SU-DHL-6 (cell line): ENCODE results near the gene PACS2.

Experiments
- H2AFZ ChIP-seq: fragments of 200-600 bp; sonication (generic); 2 replicates; pipeline ENCODE4 v1.6.1; 2014; ENCODE audit warnings: low read depth, mild to moderate bottlenecking, moderate library complexity, mixed read lengths, antibody characterized with exemption, low read length; ENCODE audit not compliant: severe bottlenecking
- H3F3A ChIP-seq: fragments of 200-600 bp; shearing (Covaris generic); 2 replicates; pipeline ENCODE4 v1.6.0; 2016; ENCODE audit warnings: antibody characterized with exemption, mild to moderate bottlenecking; ENCODE audit not compliant: insufficient read depth
- H3K27ac ChIP-seq: fragments of 200-600 bp; sonication (generic); 2 replicates; pipeline ENCODE4 v1.5.1; 2016; ENCODE audit warnings: low read depth, mild to moderate bottlenecking, low read length, moderate library complexity, mixed read lengths
- H3K27me3 ChIP-seq: fragments of 200-600 bp; sonication (generic), shearing (Covaris generic); 2 replicates; pipeline ENCODE4 v1.6.0; 2014; ENCODE audit warnings: mild to moderate bottlenecking, low read length
- H3K36me3 ChIP-seq: fragments of 200-600 bp; sonication (generic); 2 replicates; pipeline ENCODE4 v1.6.1; 2014; ENCODE audit warnings: mild to moderate bottlenecking, low read length, mixed read lengths
- H3K4me2 ChIP-seq: fragments of 300-600, 200-600 bp; shearing (Covaris generic), sonication (generic); 2 replicates; pipeline ENCODE4 v1.6.0; 2014; ENCODE audit warnings: low read length, low read depth, mild to moderate bottlenecking; ENCODE audit not compliant: poor library complexity, severe bottlenecking
- H3K4me3 ChIP-seq: fragments of 200-600 bp; sonication (generic); 2 replicates; pipeline ENCODE4 v1.5.1; 2014; ENCODE audit warnings: antibody characterized with exemption, low read length, mild to moderate bottlenecking, mixed read lengths; ENCODE audit not compliant: insufficient read depth, poor library complexity, severe bottlenecking
- H3K79me2 ChIP-seq: fragments of 200-600 bp; sonication (generic); 2 replicates; pipeline ENCODE4 v1.6.1; 2014; ENCODE audit warnings: mild to moderate bottlenecking, low read length, moderate library complexity; ENCODE audit not compliant: insufficient read depth
- H3K9ac ChIP-seq: fragments of 200-600 bp; sonication (generic); 2 replicates; pipeline ENCODE4 v1.7.0; 2014; ENCODE audit warnings: mild to moderate bottlenecking, low read length
- H3K9me2 ChIP-seq: fragments of 200-600 bp; sonication (generic); replicated peaks from 2 replicates; pipeline ENCODE4 v1.6.1; 2014; ENCODE audit warnings: low read length; ENCODE audit not compliant: insufficient read depth
- H3K9me3 ChIP-seq: fragments of 200-600 bp; sonication (generic); 2 replicates; pipeline ENCODE4 v1.6.1; 2014; ENCODE audit warnings: low read length, mixed read lengths; ENCODE audit not compliant: insufficient read depth
- H4K20me1 ChIP-seq: fragments of 200-600 bp; sonication (generic); 2 replicates; pipeline ENCODE4 v1.6.1; 2014; ENCODE audit warnings: low read depth, mild to moderate bottlenecking, antibody characterized with exemption, low read length, moderate library complexity, mixed read lengths
- CTCF ChIP-seq: fragments of 200-600 bp; sonication (generic); IDR thresholded peaks from one replicate; pipeline ENCODE4 v1.5.1; 2017; ENCODE audit warnings: antibody characterized with exemption, mild to moderate bottlenecking, low read length, moderate library complexity; ENCODE audit not compliant: insufficient read depth, poor library complexity, severe bottlenecking
- EZH2phosphoT487 ChIP-seq: fragments of 200-600 bp; sonication (generic), shearing (Covaris generic); conservative IDR thresholded peaks from 2 replicates; pipeline ENCODE4 v1.6.1; 2018; ENCODE audit warnings: mild to moderate bottlenecking, antibody characterized with exemption, low read length, moderate library complexity, mixed read lengths

PACS2 gene

DNA sequence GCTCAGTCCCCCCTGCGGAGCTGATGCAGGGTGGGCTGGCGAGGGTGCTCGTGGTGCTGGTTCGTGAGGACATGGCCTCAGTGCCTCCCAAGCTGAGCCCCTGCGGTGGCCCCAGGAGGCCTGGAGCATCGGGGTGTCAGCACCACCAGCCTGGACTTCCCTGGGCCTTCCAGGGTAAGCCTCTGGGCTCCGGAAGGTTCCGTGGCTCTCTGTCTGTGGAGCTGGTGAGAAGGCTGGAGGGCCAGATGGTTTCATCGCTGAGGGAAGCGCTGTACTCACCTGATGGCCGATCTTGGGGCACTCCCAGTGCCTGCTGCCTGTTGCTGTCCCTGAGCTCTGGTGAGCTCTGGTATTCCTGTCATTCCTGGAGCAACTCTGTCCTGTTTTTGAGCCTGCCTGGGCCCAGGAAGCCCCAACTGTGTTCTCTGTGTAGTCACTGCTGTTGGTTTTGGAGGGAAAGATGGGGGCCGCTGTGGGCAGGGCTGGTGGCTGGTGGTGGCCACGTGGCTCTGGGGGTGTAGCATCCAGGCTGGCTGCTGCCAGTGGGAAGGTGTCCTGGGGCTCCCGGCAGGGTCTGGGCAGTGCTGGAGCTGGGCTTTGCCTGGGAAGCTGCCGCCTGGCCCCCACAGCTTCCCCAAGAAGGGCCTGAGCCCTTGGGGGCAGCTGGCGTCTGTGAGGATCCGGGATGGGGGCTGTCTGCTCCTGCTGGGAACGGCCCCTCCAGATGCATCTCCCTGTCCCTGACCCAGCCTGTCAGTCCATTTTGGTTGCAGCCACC, 123.4 kb downstream of the PACS2 start:
- peaks cover 10% of the 10 kb centered on the region; the same call in 1 of the 2 replicates for H3K9me3 ChIP-seq
- H3K36me3 ChIP-seq = peaks cover 6% of the 10 kb centered on the region; the same call in 1 of the 2 replicates
- no peak for TF ChIP-seq CTCF
- TF ChIP-seq EZH2phosphoT487 = no peak
- no peak overlapping the region for H3K4me2 ChIP-seq
- H3K79me2 ChIP-seq = peaks cover 76% of the 10 kb centered on the region
- peaks cover 16% of the 10 kb centered on the region for H3F3A ChIP-seq
- H3K9ac ChIP-seq = no peak overlapping the region
- H3K27me3 ChIP-seq = no peaks in the 10 kb centered on the region
- no peaks in the 10 kb centered on the region for H3K9me2 ChIP-seq
- H4K20me1 ChIP-seq = peaks cover 3% of the 10 kb centered on the region; the same call in 1 of the 2 replicates
- H3K27ac ChIP-seq = no peak overlapping the region
- H2AFZ ChIP-seq = no peak overlapping the region
- no peak overlapping the region for H3K4me3 ChIP-seq

DNA sequence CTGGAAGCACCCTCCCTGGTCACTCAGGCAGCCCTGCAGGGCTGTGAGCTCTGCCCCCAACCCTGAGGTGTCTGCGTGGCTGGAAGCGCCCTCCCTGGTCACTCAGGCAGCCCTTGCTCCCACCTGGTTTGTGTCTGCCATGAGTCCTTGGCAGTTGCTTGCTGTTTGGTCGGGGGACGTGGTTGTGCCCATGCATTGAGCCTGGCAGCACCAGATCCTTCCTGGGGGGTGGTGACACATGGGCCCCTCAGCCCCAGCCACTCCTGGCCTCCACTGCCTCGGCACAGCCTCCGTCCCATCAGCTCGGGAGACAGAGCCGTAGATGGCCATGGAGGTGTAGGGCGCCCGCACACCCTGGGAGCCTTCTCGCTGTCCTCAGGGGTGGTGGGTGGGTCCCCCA, 124.6 kb downstream of the PACS2 start:
- no peak for TF ChIP-seq CTCF
- no peak for TF ChIP-seq EZH2phosphoT487
- H3K9me3 ChIP-seq = peaks cover 10% of the 10 kb centered on the region; the same call in 1 of the 2 replicates
- peaks cover 3% of the 10 kb centered on the region; the same call in 1 of the 2 replicates for H4K20me1 ChIP-seq
- H3K36me3 ChIP-seq = peaks cover 6% of the 10 kb centered on the region; the same call in 1 of the 2 replicates
- H2AFZ ChIP-seq = no peak overlapping the region
- no peak overlapping the region for H3K4me2 ChIP-seq
- H3F3A ChIP-seq = peaks cover 16% of the 10 kb centered on the region
- no peaks in the 10 kb centered on the region for H3K27me3 ChIP-seq
- H3K27ac ChIP-seq = no peak overlapping the region
- H3K4me3 ChIP-seq = no peak overlapping the region
- H3K9ac ChIP-seq = no peak overlapping the region
- H3K9me2 ChIP-seq = no peaks in the 10 kb centered on the region
- H3K79me2 ChIP-seq = peaks cover 64% of the 10 kb centered on the region

DNA sequence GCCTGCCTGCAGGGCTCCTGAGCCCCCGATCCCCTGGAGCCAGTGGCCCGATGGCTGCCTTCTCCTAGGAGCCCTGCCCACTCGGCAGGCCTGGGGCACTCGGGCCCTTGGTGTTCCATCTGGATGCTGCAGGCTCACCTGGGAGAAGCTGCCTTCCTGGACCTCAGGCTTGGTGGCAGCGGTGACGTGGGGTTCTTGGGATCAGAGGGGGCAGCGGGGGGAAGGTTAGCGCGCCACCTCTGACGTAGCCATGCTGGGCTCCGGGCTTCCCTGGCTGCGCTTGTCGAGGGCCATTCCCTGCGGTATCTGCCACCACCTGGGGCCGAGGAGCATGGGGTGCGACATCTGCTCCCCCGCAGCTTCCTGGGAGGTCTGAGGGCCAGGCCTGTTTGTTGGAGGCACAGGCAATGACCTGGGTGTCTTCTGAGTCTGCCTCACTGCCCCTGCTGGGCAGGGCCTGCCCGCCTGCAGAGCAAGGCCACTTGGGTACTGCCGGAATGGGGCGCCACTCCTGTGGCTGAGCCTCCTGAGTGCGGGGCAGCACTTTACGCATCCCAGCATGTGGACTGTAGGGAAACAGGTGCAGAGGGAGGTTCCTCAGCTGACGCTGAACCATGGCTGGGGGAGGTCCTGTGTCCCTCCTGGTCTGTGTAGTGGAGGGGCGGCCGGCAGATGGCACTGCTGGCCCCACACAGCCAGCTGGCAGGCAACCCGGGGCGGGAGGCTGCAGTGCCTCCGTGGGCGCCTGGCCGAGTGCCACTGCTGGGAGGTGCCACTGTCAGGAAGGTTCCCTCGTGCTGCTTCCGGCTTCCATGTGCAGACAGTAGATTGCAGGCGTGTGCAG, 125.4 kb downstream of the PACS2 start:
- Histone ChIP-seq H3F3A (peaks cover 16% of the 10 kb centered on the region), H3K27me3 (no peaks in the 10 kb centered on the region), H3K9me3 (peaks cover 10% of the 10 kb centered on the region; the same call in 1 of the 2 replicates), H2AFZ (no peak overlapping the region), H3K36me3 (peaks cover 6% of the 10 kb centered on the region; the same call in 1 of the 2 replicates), H3K4me3 (no peak overlapping the region), H3K79me2 (peaks cover 56% of the 10 kb centered on the region), H3K27ac (no peak overlapping the region), H4K20me1 (peaks cover 3% of the 10 kb centered on the region; the same call in 1 of the 2 replicates), H3K9ac (no peak overlapping the region), H3K9me2 (no peaks in the 10 kb centered on the region), H3K4me2 (no peak overlapping the region)
- TF ChIP-seq EZH2phosphoT487 (no peak), CTCF (no peak)
